Progenitor cell of endocrine pancreas (in vitro differentiated cells): ENCODE data around the gene TRPC4AP. TPM values are rescaled to one million over a fixed set of nuclear protein-coding genes. Genes with fewer than 3 reads are reported as not detected.

ENCODE experiments used
- DNase-seq: peaks from one replicate; pipeline ENCODE4 v3.0.0; 2021; ENCODE audit warnings: low spot score; ENCODE audit not compliant: unreplicated experiment
- H3K27ac Mint-ChIP-seq: 2 replicates; pipeline ENCODE4 v1.8.0; 2021; ENCODE audit warnings: mild to moderate bottlenecking, moderate library complexity, mixed read lengths
- H3K27me3 Mint-ChIP-seq: 2 replicates; pipeline ENCODE4 v1.8.0; 2021; ENCODE audit warnings: mixed read lengths
- H3K36me3 Mint-ChIP-seq: 2 replicates; pipeline ENCODE4 v1.8.0; 2022; ENCODE audit warnings: mixed read lengths; ENCODE audit not compliant: insufficient read depth
- H3K4me1 Mint-ChIP-seq: 2 replicates; pipeline ENCODE4 v1.8.0; 2021; ENCODE audit warnings: low read depth, mixed read lengths
- H3K4me3 Mint-ChIP-seq: 2 replicates; pipeline ENCODE4 v1.8.0; 2021; ENCODE audit warnings: low read depth, mild to moderate bottlenecking, moderate library complexity, mixed read lengths
- H3K9me3 Mint-ChIP-seq: 2 replicates; pipeline ENCODE4 v1.8.0; 2021; ENCODE audit warnings: low read depth, mixed read lengths
- CTCF ChIP-seq: fragments of 200-600 bp; sonication (generic); IDR thresholded peaks from one replicate; pipeline ENCODE4 v1.5.0; 2021; ENCODE audit warnings: antibody characterized with exemption, mild to moderate bottlenecking; ENCODE audit not compliant: unreplicated experiment
- total RNA-seq: library from RNA; stranded (reverse); gene quantifications from 2 replicates; pipeline ENCODE4 v1.2.1, GENCODE V29; 2021

Gene TRPC4AP
- total RNA-seq, 1 donor from 2014 or later = 122 TPM

GRCh38 chr20:35065181-35065580 is 27.4 kb downstream of the TRPC4AP start:
- Mint-ChIP-seq H3K36me3 (peaks cover 37% of the 10 kb centered on the region), H3K4me1 (no peaks in the 10 kb centered on the region), H3K4me3 (no peak overlapping the region), H3K27me3 (no peaks in the 10 kb centered on the region), H3K9me3 (peaks cover 8% of the 10 kb centered on the region), H3K27ac (peak overlapping the region; percentile 17)
- no peak for TF ChIP-seq CTCF
- no peak for DNase-seq

- no peaks in the 10 kb centered on the region for H3K4me1 Mint-ChIP-seq
- H3K9me3 Mint-ChIP-seq = peaks cover 19% of the 10 kb centered on the region
- H3K27me3 Mint-ChIP-seq = no peaks in the 10 kb centered on the region
- peak overlapping the region; percentile 68 for H3K27ac Mint-ChIP-seq
- DNase-seq = no peak
- no peak for TF ChIP-seq CTCF
- peaks cover 46% of the 10 kb centered on the region for H3K36me3 Mint-ChIP-seq
- H3K4me3 Mint-ChIP-seq = no peak overlapping the region
These were observed 29.4 kb downstream of the TRPC4AP start for GRCh38 chr20:35063168-35063567.

- peaks cover 19% of the 10 kb centered on the region for H3K9me3 Mint-ChIP-seq
- no peak for TF ChIP-seq CTCF
- no peak for DNase-seq
- no peaks in the 10 kb centered on the region for H3K27me3 Mint-ChIP-seq
- H3K4me1 Mint-ChIP-seq = no peaks in the 10 kb centered on the region
- no peak overlapping the region for H3K4me3 Mint-ChIP-seq
- no peak overlapping the region for H3K27ac Mint-ChIP-seq
- peaks cover 44% of the 10 kb centered on the region for H3K36me3 Mint-ChIP-seq
These were observed 30.1 kb downstream of the TRPC4AP start for GRCh38 chr20:35062478-35062877.

GRCh38 chr20:35060168-35060567 is 32.4 kb downstream of the TRPC4AP start:
- peaks cover 48% of the 10 kb centered on the region for H3K36me3 Mint-ChIP-seq
- H3K27ac Mint-ChIP-seq = no peak overlapping the region
- DNase-seq = no peak
- H3K4me1 Mint-ChIP-seq = peaks cover 8% of the 10 kb centered on the region
- TF ChIP-seq CTCF = no peak
- H3K27me3 Mint-ChIP-seq = no peaks in the 10 kb centered on the region
- H3K4me3 Mint-ChIP-seq = no peak overlapping the region
- H3K9me3 Mint-ChIP-seq = peaks cover 19% of the 10 kb centered on the region

GRCh38 chr20:35059612-35060011 is 33.0 kb downstream of the TRPC4AP start:
- Mint-ChIP-seq H3K27me3 (no peaks in the 10 kb centered on the region), H3K9me3 (peaks cover 19% of the 10 kb centered on the region), H3K4me3 (no peak overlapping the region), H3K27ac (no peak overlapping the region), H3K4me1 (peaks cover 14% of the 10 kb centered on the region), H3K36me3 (peaks cover 48% of the 10 kb centered on the region)
- no peak for TF ChIP-seq CTCF
- DNase-seq = no peak
